ENCODE data around the gene BACE2. TPM values are rescaled to one million over a fixed set of nuclear protein-coding genes. Genes with fewer than 3 reads are reported as not detected.

BACE2 gene
- total and polyA plus RNA-seq, 2 of the 13 experiments (the other 11 are each of a cell fraction or from before 2014, with no cell fraction given), result 0.07 to 0.11 TPM

- no peak for FAIRE-seq
- no peak for ATAC-seq
- Histone ChIP-seq H3K27ac (ENCODE audit: extremely low read length, insufficient read depth, low read length) (no peak overlapping the region), H3K36me3 (replicated peaks in 1 of 2; ENCODE audit: control insufficient read depth in 1 of 2, insufficient read depth in 2 of 2, low read length in 2 of 2) (no peaks in the 10 kb centered on the region), H3K4me1 (ENCODE audit: insufficient read depth, low read length) (0 out of 2 replicates have a peak, but pooled peaks cover under 1% of the 10 kb centered on the region), H2AFZ (ENCODE audit: low read length) (no peak overlapping the region), H3K79me2 (ENCODE audit: insufficient read depth, low read length) (no peaks in the 10 kb centered on the region), H3K27me3 (ENCODE audit: control insufficient read depth in 1 of 2, insufficient read depth in 2 of 2, low read length in 2 of 2) (no peaks in the 10 kb centered on the region; a peak in 1 of 5 replicates), H4K20me1 (ENCODE audit: insufficient read depth, low read length) (no peaks in the 10 kb centered on the region), H3K9ac (ENCODE audit: insufficient read depth, low read depth, low read length) (no peak overlapping the region), H3K4me2 (ENCODE audit: low read depth, low read length) (no peak overlapping the region), H3K4me3 (replicated peaks in 1 of 3; ENCODE audit: insufficient read depth in 1 of 3, low read depth in 2 of 3, low read length in 3 of 3) (no peak overlapping the region), H3K9me3 (ENCODE audit: low read length) (no peaks in the 10 kb centered on the region)
- BruUV-seq (replicated peaks), result no TSS peak
- 11% methylated on average over 7 of the region's 8 CpGs for WGBS (ENCODE audit: low lambda C conversion rate)
- intact Hi-C loops (cut with micrococcal nuclease; ENCODE audit: unreplicated experiment) (no loop called here), in situ Hi-C loops (cut with HindIII; ENCODE audit: extremely low pct_ligation_motif_present, low pct_unique_long_range_greater_than_20kb) (no loop called here)
- DNase-seq (ENCODE audit: low spot score), result no peak
- CTCF ChIA-PET (ENCODE audit: low intra/inter-chr PET ratio, low total read pairs), result no interaction called here
- POLR2A ChIA-PET, result no interaction called here
- TF ChIP-seq TBX2 (CRISPR knock-in tag; IDR thresholded peaks at IDR 0.05; ENCODE audit: borderline replicate concordance) (no peak), CAMTA2 (CRISPR knock-in tag; IDR thresholded peaks at IDR 0.05; ENCODE audit: borderline replicate concordance) (no peak), ZNF121 (CRISPR knock-in tag; IDR thresholded peaks at IDR 0.05) (no peak), ZNF264 (CRISPR knock-in tag; IDR thresholded peaks at IDR 0.05) (no peak), KDM4B (CRISPR knock-in tag; IDR thresholded peaks at IDR 0.05) (no peak), HOXA3 (CRISPR knock-in tag; IDR thresholded peaks at IDR 0.05) (no peak), THRA (CRISPR knock-in tag; IDR thresholded peaks at IDR 0.05; ENCODE audit: borderline replicate concordance) (no peak), MED8 (CRISPR knock-in tag; IDR thresholded peaks at IDR 0.05; ENCODE audit: insufficient replicate concordance) (no peak), ATM (IDR thresholded peaks at IDR 0.05; ENCODE audit: borderline replicate concordance) (no peak)
Measured at GRCh38 chr21:41242238-41242829, 74.4 kb downstream of the BACE2 start.
